ENCODE data around the gene ARSI. TPM values are rescaled to one million over a fixed set of nuclear protein-coding genes. Genes with fewer than 3 reads are reported as not detected.

The ARSI gene
- polyA plus RNA-seq, 4 donors, result 2.5 to 5.3 (median 3.6) TPM

GRCh38 chr5:150272531-150272930 is 30.2 kb downstream of the ARSI start:
- DNase-seq (ENCODE audit: low read depth in 4 of 4, low spot score in 2 of 4), result no peak

GRCh38 chr5:150271923-150272322 is 30.8 kb downstream of the ARSI start:
- DNase-seq (ENCODE audit: low read depth in 4 of 4, low spot score in 2 of 4), result no peak

DNA sequence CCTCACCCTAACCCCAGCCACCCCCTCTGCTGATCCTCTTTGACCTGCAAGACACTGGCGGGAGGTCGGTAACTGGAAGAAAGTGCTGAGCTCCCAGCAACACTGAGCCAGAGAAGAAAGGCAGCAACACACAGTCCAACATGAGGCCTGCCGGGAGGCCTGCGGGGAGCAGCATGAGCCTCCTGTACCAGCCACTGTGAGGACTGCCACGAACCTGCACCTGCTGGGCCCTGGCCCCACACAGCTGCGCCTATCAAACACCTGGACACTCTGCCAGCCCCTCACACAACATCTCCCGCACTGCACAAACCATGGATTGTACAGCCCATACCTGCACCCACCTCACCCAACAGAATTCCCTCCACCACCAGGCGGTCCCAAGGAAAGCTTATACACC is 31.4 kb downstream of the ARSI start:
- DNase-seq (ENCODE audit: low read depth in 4 of 4, low spot score in 2 of 4), result no peak

DNA sequence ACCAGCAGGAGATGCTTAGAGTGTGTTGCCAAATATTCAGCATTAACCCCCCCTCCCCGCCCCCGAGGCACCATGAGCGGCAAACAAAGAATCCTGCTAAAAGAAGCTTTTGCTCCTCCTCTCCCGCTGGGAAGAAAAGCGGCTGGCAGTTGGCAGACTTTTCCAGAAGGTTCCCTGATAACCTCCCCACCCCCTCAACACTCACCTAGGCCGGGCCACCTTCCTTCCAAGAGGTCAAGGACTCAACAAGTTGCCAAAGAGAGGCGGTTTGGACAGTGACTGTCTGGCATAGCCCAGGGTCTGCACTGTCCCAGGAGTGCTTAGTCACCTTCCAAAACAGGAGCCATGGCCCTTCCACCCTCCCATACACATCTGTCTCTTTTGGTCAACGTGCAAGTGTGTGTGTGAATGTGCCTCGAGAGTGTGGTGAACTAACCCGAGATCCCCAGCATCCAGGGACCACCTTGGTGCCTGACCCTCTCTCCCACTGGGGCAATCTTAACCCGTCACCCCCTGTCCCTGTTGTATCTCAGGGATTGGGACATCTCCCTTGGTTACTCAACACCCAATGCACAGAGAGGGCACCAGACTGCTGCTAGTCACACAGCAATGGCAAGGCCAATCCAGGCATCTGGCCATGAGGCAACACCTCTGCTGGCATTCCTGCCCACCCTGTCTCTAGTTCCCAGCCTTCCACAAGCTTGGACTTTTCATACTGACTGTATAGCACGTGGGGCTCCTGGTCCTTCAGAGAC is 32.0 kb downstream of the ARSI start:
- DNase-seq (ENCODE audit: low read depth in 4 of 4, low spot score in 2 of 4), result no peak

GRCh38 chr5:150266871-150267291 is 35.8 kb downstream of the ARSI start:
- no peak for DNase-seq (ENCODE audit: low read depth in 4 of 4, low spot score in 2 of 4)

- no peak for DNase-seq (ENCODE audit: low read depth in 4 of 4, low spot score in 2 of 4)
These were observed 36.8 kb downstream of the ARSI start for GRCh38 chr5:150265870-150266383.

DNA sequence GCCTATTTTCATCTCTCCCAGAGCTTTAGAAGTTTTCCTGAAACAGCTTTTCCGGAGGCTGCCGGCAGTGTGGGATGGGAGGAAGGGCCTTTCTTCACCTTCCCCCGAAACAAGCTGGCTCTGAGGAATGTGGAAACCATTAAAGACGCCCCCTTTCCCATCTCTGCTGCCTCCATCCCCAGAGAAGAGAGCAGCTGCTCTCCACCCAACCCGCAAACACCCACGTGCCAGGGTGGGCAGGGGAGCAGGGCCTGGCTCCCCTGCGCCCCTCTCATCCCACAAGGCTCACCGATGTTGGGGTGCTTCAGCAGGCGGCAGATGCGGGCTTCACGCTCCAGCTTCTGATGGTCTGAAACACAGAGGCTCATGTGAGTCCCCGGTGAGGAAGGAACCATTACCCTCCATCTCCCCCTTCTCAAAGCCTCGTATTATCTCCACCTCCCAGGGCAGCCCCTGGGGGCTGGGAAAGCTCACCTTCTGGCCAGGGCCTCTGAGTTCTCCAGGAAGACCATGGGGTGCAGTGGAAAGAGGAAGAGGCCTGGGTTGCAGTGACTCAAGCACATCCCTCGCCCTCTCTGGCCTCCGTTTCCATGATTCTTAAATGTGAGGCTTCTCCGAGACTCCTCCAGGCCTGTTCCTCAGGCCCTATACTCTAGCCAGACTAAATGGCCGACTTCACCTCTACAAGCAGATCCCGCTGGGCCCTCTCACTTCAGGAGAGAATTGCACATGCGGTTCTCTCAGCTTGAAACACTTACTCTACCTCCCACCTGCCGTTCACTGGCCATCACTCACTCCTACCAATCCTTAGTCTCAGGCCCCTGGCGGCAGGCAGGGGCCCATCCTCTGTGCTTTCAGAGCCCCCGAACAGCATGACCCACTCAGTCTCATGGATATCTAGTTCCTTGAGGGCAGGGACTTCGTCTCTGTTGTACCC is 37.8 kb downstream of the ARSI start:
- no peak for DNase-seq (ENCODE audit: low read depth in 4 of 4, low spot score in 2 of 4)

DNA sequence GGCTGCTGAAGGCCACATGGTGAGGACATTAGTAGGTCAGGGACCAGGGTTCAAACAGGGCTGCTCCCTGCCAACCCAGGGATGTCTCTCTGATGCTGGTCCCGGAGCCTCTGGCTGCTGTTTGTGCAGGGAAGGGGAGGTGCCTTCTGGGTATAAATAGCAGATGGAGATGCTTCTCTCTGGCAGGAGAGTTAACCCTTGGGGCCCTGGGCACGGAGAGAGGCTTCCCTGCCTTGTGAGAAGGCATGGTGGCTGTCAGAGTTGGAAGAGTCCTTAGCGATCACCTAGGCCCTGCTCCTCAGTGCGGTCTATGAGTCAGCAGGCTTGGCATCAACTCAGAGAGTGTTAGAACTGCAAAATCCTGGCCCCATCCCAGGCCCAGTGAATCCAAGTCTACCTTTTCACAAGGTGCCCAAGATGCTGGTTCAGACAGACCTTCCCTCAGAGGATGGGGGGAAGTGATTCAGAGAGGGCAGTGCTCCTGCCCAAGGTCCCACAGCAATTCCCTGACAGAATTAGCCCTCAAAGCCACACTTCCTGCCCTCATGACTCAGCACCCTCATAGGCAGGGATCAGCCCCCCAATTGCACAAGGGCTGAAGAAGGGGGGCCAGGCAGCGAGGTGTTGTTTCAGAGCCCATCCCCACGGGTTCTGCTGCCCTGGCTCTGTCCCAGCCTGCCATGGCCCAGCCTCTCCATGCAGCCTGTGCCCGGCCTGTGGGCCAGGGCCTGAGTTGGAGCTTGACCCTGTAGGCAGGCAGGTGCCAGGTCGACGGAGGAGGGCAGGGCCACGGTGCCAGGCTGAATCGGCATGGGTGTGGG is 38.7 kb downstream of the ARSI start:
- DNase-seq (ENCODE audit: low read depth in 4 of 4, low spot score in 2 of 4), result no peak

GRCh38 chr5:150263375-150263775 is 39.3 kb downstream of the ARSI start:
- DNase-seq (ENCODE audit: low read depth in 4 of 4, low spot score in 2 of 4), result no peak

GRCh38 chr5:150262502-150262901 is 40.2 kb downstream of the ARSI start:
- DNase-seq (ENCODE audit: low read depth in 4 of 4, low spot score in 2 of 4), result no peak

DNA sequence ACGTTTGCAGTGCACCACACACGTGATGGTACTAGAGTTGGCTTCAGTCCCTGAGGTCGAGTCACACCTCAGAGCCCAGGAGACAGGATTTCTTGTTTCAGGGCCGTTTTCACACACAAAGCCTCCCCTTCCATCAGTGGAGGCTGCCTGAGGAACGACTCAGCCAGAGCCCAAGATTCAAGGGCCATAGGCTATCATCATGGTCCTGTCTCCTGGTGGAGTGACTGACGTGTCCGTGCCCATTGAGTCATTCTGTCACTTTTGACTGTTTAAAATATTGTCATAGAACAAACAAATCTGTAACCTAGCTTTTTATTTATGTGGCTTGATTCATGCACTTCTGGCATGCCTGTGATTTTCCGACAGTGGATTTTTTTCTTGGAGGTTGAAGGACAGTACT is 41.5 kb downstream of the ARSI start:
- no peak for DNase-seq (ENCODE audit: low read depth in 4 of 4, low spot score in 2 of 4)

GRCh38 chr5:150258130-150258529 is 44.6 kb downstream of the ARSI start:
- DNase-seq (ENCODE audit: low read depth in 4 of 4, low spot score in 2 of 4), result no peak

DNA sequence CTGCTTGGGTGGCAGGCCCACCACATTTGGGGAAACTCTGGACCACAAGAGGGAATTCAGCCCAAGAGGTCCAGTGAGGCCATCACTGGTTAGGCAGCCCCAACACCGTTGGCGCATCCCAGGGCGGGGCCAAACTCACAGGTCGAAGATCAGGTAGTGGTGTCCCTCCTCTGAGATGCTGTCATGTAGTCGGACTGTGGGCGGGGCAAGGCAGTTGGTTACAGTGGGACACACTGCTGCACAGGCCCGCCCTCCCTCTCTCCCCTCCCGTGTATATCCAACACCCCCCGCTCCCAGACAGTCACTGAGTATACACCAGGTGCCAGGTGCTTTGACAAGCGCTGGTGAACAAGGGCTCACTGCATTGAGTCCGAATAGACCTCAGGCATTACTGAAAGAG is 45.3 kb downstream of the ARSI start:
- no peak for DNase-seq (ENCODE audit: low read depth in 4 of 4, low spot score in 2 of 4)

GRCh38 chr5:150256410-150257064 is 46.2 kb downstream of the ARSI start:
- no peak for DNase-seq (ENCODE audit: low read depth in 4 of 4, low spot score in 2 of 4)

DNA sequence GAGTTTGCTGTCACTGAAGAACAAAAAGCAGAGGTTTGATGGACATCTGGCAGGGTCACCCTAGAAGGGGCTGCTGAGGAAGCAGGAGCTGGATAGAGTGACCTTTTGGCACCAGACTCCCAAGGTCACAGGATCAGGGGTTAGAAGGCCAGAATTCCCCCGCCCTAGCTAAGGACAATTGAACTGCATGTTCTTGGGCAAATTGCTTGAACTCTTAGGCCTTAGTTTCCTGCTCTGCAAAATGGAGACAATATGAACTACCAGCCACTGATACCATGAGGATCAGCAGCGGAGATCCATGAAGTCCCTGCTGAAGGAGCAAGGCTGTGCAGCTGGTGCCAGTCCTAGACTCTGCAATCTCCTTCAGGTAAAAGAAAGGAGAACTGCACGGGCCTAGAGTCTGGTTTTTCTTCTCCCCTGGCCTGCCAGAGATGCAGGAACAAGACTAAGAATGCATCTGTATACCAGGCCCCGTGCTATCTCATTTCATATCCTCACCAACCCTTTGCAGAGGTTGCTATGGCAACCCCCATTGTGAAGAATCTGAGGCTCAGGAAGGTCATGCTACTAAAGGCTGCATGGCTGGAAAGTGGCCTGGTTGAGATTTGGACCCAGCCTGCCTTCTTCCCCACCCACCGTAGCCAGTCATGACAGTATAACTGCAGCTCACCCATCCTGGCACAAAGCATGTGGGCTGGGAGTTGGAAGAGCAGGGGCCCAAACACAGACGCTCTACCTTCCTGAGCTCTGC is 46.9 kb downstream of the ARSI start:
- no peak for DNase-seq (ENCODE audit: low read depth in 4 of 4, low spot score in 2 of 4)

DNA sequence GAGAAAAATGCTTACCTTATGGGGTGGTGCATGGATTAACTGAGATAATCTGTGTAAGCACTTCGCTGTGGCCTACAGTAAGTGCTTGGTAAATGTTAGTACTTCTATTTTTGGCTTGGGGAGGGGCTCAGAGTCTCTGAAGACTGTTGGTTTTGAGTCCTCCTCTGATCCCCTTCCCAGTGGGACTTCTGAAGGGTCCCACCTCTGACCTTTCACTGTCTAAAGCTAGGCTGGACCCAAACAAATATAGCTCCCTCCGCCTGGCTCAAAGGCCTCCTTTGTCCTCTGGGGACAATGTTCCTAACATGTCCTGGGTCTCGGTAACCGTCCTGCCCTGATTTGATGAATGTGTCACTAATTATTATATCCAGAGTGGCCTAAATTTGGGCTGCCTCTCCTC is 47.9 kb downstream of the ARSI start:
- DNase-seq (ENCODE audit: low read depth in 4 of 4, low spot score in 2 of 4), result no peak

DNA sequence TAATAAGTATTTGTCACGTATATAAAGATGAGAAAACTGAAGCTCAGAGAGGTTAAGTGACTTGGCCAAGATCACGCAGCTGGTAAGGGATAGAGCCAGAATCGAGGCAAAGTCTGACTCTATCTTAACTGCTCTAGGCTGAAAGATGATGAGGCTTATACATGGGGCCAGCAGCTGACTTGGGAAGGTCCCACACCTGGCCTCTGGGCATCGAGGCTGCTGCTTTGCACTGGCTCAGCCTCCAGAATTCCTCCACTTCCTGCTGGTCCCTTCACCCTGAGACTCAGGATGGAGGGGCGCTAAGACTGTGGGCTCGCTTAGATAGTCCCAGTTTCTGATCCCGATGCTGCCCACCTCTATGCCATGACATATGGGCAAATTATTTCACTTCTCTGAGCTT is 48.3 kb downstream of the ARSI start:
- DNase-seq (ENCODE audit: low read depth in 4 of 4, low spot score in 2 of 4), result no peak

- no peak for DNase-seq (ENCODE audit: low read depth in 4 of 4, low spot score in 2 of 4)
These were observed 49.1 kb downstream of the ARSI start for GRCh38 chr5:150253416-150254208.

- DNase-seq (ENCODE audit: low read depth in 4 of 4, low spot score in 2 of 4), result no peak
These were observed 50.2 kb downstream of the ARSI start for GRCh38 chr5:150252489-150252888.
